Chondrocyte (in vitro differentiated cells): ENCODE measurements around the gene MYO10. TPM values are rescaled to one million over a fixed set of nuclear protein-coding genes. Genes with fewer than 3 reads are reported as not detected.

Source experiments
- DNase-seq: peaks from one replicate; pipeline ENCODE4 v3.0.0; 2021; ENCODE audit warnings: mixed read lengths, low spot score
- H3K27ac Mint-ChIP-seq: one replicate; pipeline ENCODE4 v1.8.0; 2021; ENCODE audit warnings: mild to moderate bottlenecking, moderate library complexity, mixed read lengths; ENCODE audit not compliant: unreplicated experiment
- H3K27me3 Mint-ChIP-seq: 2 replicates; pipeline ENCODE4 v1.8.0; 2021; ENCODE audit warnings: low read depth, mixed read lengths
- H3K36me3 Mint-ChIP-seq: 2 replicates; pipeline ENCODE4 v1.8.0; 2021; ENCODE audit warnings: low read depth, mixed read lengths
- H3K4me1 Mint-ChIP-seq: 2 replicates; pipeline ENCODE4 v1.8.0; 2021; ENCODE audit warnings: low read depth, mild to moderate bottlenecking, mixed read lengths
- H3K4me3 Mint-ChIP-seq: one replicate; pipeline ENCODE4 v1.8.0; 2021; ENCODE audit warnings: mild to moderate bottlenecking, moderate library complexity, mixed read lengths; ENCODE audit not compliant: unreplicated experiment
- H3K9me3 Mint-ChIP-seq: 2 replicates; pipeline ENCODE4 v1.8.0; 2021; ENCODE audit warnings: low read depth, mixed read lengths
- CTCF ChIP-seq: fragments of 200-600 bp; sonication (generic); IDR thresholded peaks from 2 replicates; pipeline ENCODE4 v1.5.0; 2021; ENCODE audit warnings: antibody characterized with exemption, mild to moderate bottlenecking, moderate library complexity
- total RNA-seq: library from RNA; stranded (reverse); gene quantifications from 3 replicates; pipeline ENCODE4 v1.2.1, GENCODE V29; 2021

The MYO10 gene
- total RNA-seq, 1 donor from 2014 or later, result 51.9 TPM

GRCh38 chr5:16883806-16884205 is 52.3 kb downstream of the MYO10 start:
- peaks cover 91% of the 10 kb centered on the region for H3K4me1 Mint-ChIP-seq
- H3K4me3 Mint-ChIP-seq, result no peak overlapping the region
- H3K27ac Mint-ChIP-seq, result peak overlapping the region; percentile 98
- H3K36me3 Mint-ChIP-seq, result no peaks in the 10 kb centered on the region
- no peaks in the 10 kb centered on the region for H3K9me3 Mint-ChIP-seq
- H3K27me3 Mint-ChIP-seq, result no peaks in the 10 kb centered on the region
- no peak for TF ChIP-seq CTCF
- DNase-seq, result no peak

- Mint-ChIP-seq H3K27me3 (no peaks in the 10 kb centered on the region), H3K4me3 (no peak overlapping the region), H3K4me1 (peaks cover 91% of the 10 kb centered on the region), H3K27ac (peak overlapping the region; percentile 98), H3K9me3 (no peaks in the 10 kb centered on the region), H3K36me3 (no peaks in the 10 kb centered on the region)
- no peak for TF ChIP-seq CTCF
- DNase-seq, result no peak
These were observed 52.9 kb downstream of the MYO10 start for GRCh38 chr5:16883176-16883575.

GRCh38 chr5:16881251-16881650 is 54.8 kb downstream of the MYO10 start:
- DNase-seq, result no peak
- no peak for TF ChIP-seq CTCF
- H3K36me3 Mint-ChIP-seq, result peaks cover 3% of the 10 kb centered on the region
- H3K27me3 Mint-ChIP-seq, result no peaks in the 10 kb centered on the region
- peaks cover 86% of the 10 kb centered on the region for H3K4me1 Mint-ChIP-seq
- H3K9me3 Mint-ChIP-seq, result no peaks in the 10 kb centered on the region
- H3K27ac Mint-ChIP-seq, result no peak overlapping the region
- no peak overlapping the region for H3K4me3 Mint-ChIP-seq

- H3K4me1 Mint-ChIP-seq, result peaks cover 79% of the 10 kb centered on the region
- no peak for TF ChIP-seq CTCF
- DNase-seq, result no peak
- peaks cover 3% of the 10 kb centered on the region for H3K36me3 Mint-ChIP-seq
- no peaks in the 10 kb centered on the region for H3K9me3 Mint-ChIP-seq
- no peaks in the 10 kb centered on the region for H3K27me3 Mint-ChIP-seq
- H3K4me3 Mint-ChIP-seq, result no peak overlapping the region
- H3K27ac Mint-ChIP-seq, result peak overlapping the region; percentile 37
These were observed 55.5 kb downstream of the MYO10 start for GRCh38 chr5:16880547-16880946.

GRCh38 chr5:16879650-16880049 is 56.4 kb downstream of the MYO10 start:
- Mint-ChIP-seq H3K27ac (peak overlapping the region; percentile 69), H3K4me1 (peaks cover 72% of the 10 kb centered on the region)
- TF ChIP-seq CTCF, result no peak

More at GRCh38 chr5:16879650-16880049, 56.4 kb downstream of the MYO10 start:
- Mint-ChIP-seq H3K9me3 (no peaks in the 10 kb centered on the region), H3K4me3 (no peak overlapping the region), H3K27me3 (no peaks in the 10 kb centered on the region), H3K36me3 (peaks cover 11% of the 10 kb centered on the region)
- DNase-seq, result no peak
